Trophoblast cell (in vitro differentiated cells and primary cell): ENCODE data around the gene AUTS2.

ENCODE experiments used
- DNase-seq, 2 donors: peaks; one replicate each; pipeline ENCODE4 v3.0.0-alpha.2; 2016
- H2AFZ ChIP-seq: 2 replicates; pipeline ENCODE4 v1.6.1; 2013; ENCODE audit warnings: low read length, moderate library complexity, mild to moderate bottlenecking; ENCODE audit not compliant: insufficient read depth, poor library complexity
- H2AK5ac ChIP-seq: 2 replicates; pipeline ENCODE4 v1.6.1; 2013; ENCODE audit warnings: mild to moderate bottlenecking, low read length
- H2BK120ac ChIP-seq: 2 replicates; pipeline ENCODE4 v1.6.1; 2013; ENCODE audit warnings: low read length, mild to moderate bottlenecking, moderate library complexity; ENCODE audit not compliant: insufficient read depth, poor library complexity
- H2BK12ac ChIP-seq: 2 replicates; pipeline ENCODE4 v1.6.1; 2013; ENCODE audit warnings: mild to moderate bottlenecking, low read length, moderate library complexity
- H2BK5ac ChIP-seq: 2 replicates; pipeline ENCODE4 v1.6.1; 2013; ENCODE audit warnings: low read length, low read depth, moderate library complexity, mild to moderate bottlenecking; ENCODE audit not compliant: poor library complexity
- H3K14ac ChIP-seq: 2 replicates; pipeline ENCODE4 v1.6.1; 2013; ENCODE audit warnings: mild to moderate bottlenecking, low read length
- H3K18ac ChIP-seq: 2 replicates; pipeline ENCODE4 v1.6.1; 2013; ENCODE audit warnings: mild to moderate bottlenecking, low read length
- H3K23ac ChIP-seq: 2 replicates; pipeline ENCODE4 v1.6.1; 2013; ENCODE audit warnings: low read length
- H3K27ac ChIP-seq: 2 replicates; pipeline ENCODE4 v1.5.1; 2013; ENCODE audit warnings: low read depth, mild to moderate bottlenecking, inconsistent platforms, low read length, moderate library complexity
- H3K27me3 ChIP-seq: 2 replicates; pipeline ENCODE4 v1.6.1; 2013; ENCODE audit warnings: inconsistent platforms, mild to moderate bottlenecking, low read length, moderate library complexity; ENCODE audit not compliant: insufficient read depth
- H3K36me3 ChIP-seq, 2 experiments: 1 replicate in 1 of 2; 2 replicates in 1 of 2; pipeline ENCODE4 v1.6.1; 2013; ENCODE audit warnings: low read length in 2 of 2, mild to moderate bottlenecking in 2 of 2, moderate library complexity in 1 of 2; ENCODE audit not compliant: insufficient read depth in 2 of 2, control insufficient read depth in 1 of 2
- H3K4ac ChIP-seq: 2 replicates; pipeline ENCODE4 v1.6.1; 2013; ENCODE audit warnings: low read depth, mild to moderate bottlenecking, low read length, moderate library complexity
- H3K4me1 ChIP-seq, 2 experiments: 1 replicate in 1 of 2; 2 replicates in 1 of 2; pipeline ENCODE4 v1.6.1; 2013; ENCODE audit warnings: low read length in 2 of 2, mild to moderate bottlenecking in 2 of 2, moderate library complexity in 1 of 2; ENCODE audit not compliant: insufficient read depth in 2 of 2, control insufficient read depth in 1 of 2
- H3K4me2 ChIP-seq: 2 replicates; pipeline ENCODE4 v1.6.1; 2013; ENCODE audit warnings: inconsistent platforms, mild to moderate bottlenecking, low read length, moderate library complexity
- H3K4me3 ChIP-seq: 2 replicates; pipeline ENCODE4 v1.5.1; 2013; ENCODE audit warnings: mild to moderate bottlenecking, low read depth, low read length, inconsistent platforms
- H3K79me1 ChIP-seq: one replicate; pipeline ENCODE4 v1.6.1; 2013; ENCODE audit warnings: low read length
- H3K79me2 ChIP-seq: 2 replicates; pipeline ENCODE4 v1.6.1; 2013; ENCODE audit warnings: low read length, mild to moderate bottlenecking; ENCODE audit not compliant: control insufficient read depth, insufficient read depth, poor library complexity
- H3K9ac ChIP-seq: 2 replicates; pipeline ENCODE4 v1.6.1; 2013; ENCODE audit warnings: mild to moderate bottlenecking, low read length
- H3K9me3 ChIP-seq: 2 replicates; pipeline ENCODE4 v1.6.1; 2013; ENCODE audit warnings: low read depth, mild to moderate bottlenecking, control low read depth, inconsistent platforms, low read length; ENCODE audit not compliant: insufficient read depth
- H4K12ac ChIP-seq: 2 replicates; pipeline ENCODE4 v1.6.1; 2013; ENCODE audit warnings: low read depth, mild to moderate bottlenecking, low read length, moderate library complexity
- H4K8ac ChIP-seq: 2 replicates; pipeline ENCODE4 v1.6.1; 2013; ENCODE audit warnings: low read depth, mild to moderate bottlenecking, low read length, moderate library complexity
- H4K91ac ChIP-seq: one replicate; pipeline ENCODE4 v1.6.1; 2013; ENCODE audit warnings: low read depth, mild to moderate bottlenecking, low read length, moderate library complexity
- WGBS: extraction: QIAGEN DNeasy Blood & Tissue Kit; methylation state at CpG from one replicate; pipeline ENCODE4 v1.1.7; 2013; ENCODE audit warnings: missing lambda C conversion rate; ENCODE audit not compliant: insufficient read length, insufficient coverage; ENCODE audit errors: extremely low coverage; 5-methylcytosine and 5-hydroxymethylcytosine counted together

Gene AUTS2

GRCh38 chr7:70616821-70617220, 1018.5 kb downstream of the AUTS2 start:
- H3K79me1 ChIP-seq: no peaks in the 10 kb centered on the region
- no peak for DNase-seq
- H3K23ac ChIP-seq: no peak overlapping the region
- H3K27ac ChIP-seq: no peak overlapping the region
- no peak overlapping the region for H3K18ac ChIP-seq
- no peaks in the 10 kb centered on the region for H3K27me3 ChIP-seq
- no peaks in the 10 kb centered on the region for H3K36me3 ChIP-seq
- H2BK12ac ChIP-seq: no peak overlapping the region
- no CpG with 5 or more reads among the region's 3 CpGs for whole genome bisulfite sequencing
- H3K4ac ChIP-seq: no peak overlapping the region
- H3K4me1 ChIP-seq: no peaks in the 10 kb centered on the region
- no peak overlapping the region for H3K4me3 ChIP-seq
- H3K9me3 ChIP-seq: peaks cover 6% of the 10 kb centered on the region
- no peak overlapping the region for H3K4me2 ChIP-seq
- H3K9ac ChIP-seq: no peak overlapping the region
- H2BK120ac ChIP-seq: no peak overlapping the region
- H3K14ac ChIP-seq: no peak overlapping the region
- H4K91ac ChIP-seq: no peak overlapping the region
- H2BK5ac ChIP-seq: no peak overlapping the region
- no peak overlapping the region for H4K12ac ChIP-seq
- no peaks in the 10 kb centered on the region for H3K79me2 ChIP-seq
- no peak overlapping the region for H4K8ac ChIP-seq
- no peak overlapping the region for H2AFZ ChIP-seq
- no peak overlapping the region for H2AK5ac ChIP-seq

GRCh38 chr7:70618020-70618551, 1019.8 kb downstream of the AUTS2 start:
- H3K4me3 ChIP-seq: no peak overlapping the region
- H2BK12ac ChIP-seq: no peak overlapping the region
- H3K36me3 ChIP-seq: no peaks in the 10 kb centered on the region
- H3K18ac ChIP-seq: no peak overlapping the region
- H3K23ac ChIP-seq: no peak overlapping the region
- no peaks in the 10 kb centered on the region for H3K79me2 ChIP-seq
- no peak for DNase-seq
- no peak overlapping the region for H3K9ac ChIP-seq
- H4K8ac ChIP-seq: no peak overlapping the region
- no peak overlapping the region for H4K12ac ChIP-seq
- no peak overlapping the region for H3K27ac ChIP-seq
- H3K14ac ChIP-seq: no peak overlapping the region
- no peak overlapping the region for H3K4ac ChIP-seq
- no peak overlapping the region for H2AFZ ChIP-seq
- H2AK5ac ChIP-seq: no peak overlapping the region
- H4K91ac ChIP-seq: no peak overlapping the region
- no peaks in the 10 kb centered on the region for H3K79me1 ChIP-seq
- no peak overlapping the region for H2BK5ac ChIP-seq
- H3K27me3 ChIP-seq: no peaks in the 10 kb centered on the region
- no peak overlapping the region for H2BK120ac ChIP-seq
- H3K4me1 ChIP-seq: no peaks in the 10 kb centered on the region
- WGBS: no CpG with 5 or more reads among the region's 10 CpGs
- peaks cover 6% of the 10 kb centered on the region for H3K9me3 ChIP-seq
- no peak overlapping the region for H3K4me2 ChIP-seq

GRCh38 chr7:70619130-70619529, 1020.9 kb downstream of the AUTS2 start:
- no CpG with 5 or more reads among the region's 12 CpGs for WGBS
- no peaks in the 10 kb centered on the region for H3K36me3 ChIP-seq
- H2AFZ ChIP-seq: no peak overlapping the region
- H3K4me1 ChIP-seq: no peaks in the 10 kb centered on the region
- no peaks in the 10 kb centered on the region for H3K27me3 ChIP-seq
- no peak overlapping the region for H3K27ac ChIP-seq
- no peak overlapping the region for H3K18ac ChIP-seq
- no peak overlapping the region for H3K9ac ChIP-seq
- no peaks in the 10 kb centered on the region for H3K79me2 ChIP-seq
- no peak for DNase-seq
- H3K4ac ChIP-seq: no peak overlapping the region
- H4K91ac ChIP-seq: no peak overlapping the region
- H4K8ac ChIP-seq: no peak overlapping the region
- H4K12ac ChIP-seq: no peak overlapping the region
- no peak overlapping the region for H2BK120ac ChIP-seq
- no peaks in the 10 kb centered on the region for H3K79me1 ChIP-seq
- H2AK5ac ChIP-seq: no peak overlapping the region
- no peak overlapping the region for H3K4me2 ChIP-seq
- peaks cover 6% of the 10 kb centered on the region for H3K9me3 ChIP-seq
- no peak overlapping the region for H2BK12ac ChIP-seq
- H3K4me3 ChIP-seq: no peak overlapping the region
- no peak overlapping the region for H2BK5ac ChIP-seq
- no peak overlapping the region for H3K23ac ChIP-seq
- H3K14ac ChIP-seq: no peak overlapping the region

- H3K27ac ChIP-seq: no peak overlapping the region
- H2BK120ac ChIP-seq: no peak overlapping the region
- no peak overlapping the region for H3K9ac ChIP-seq
- no peak overlapping the region for H3K4me2 ChIP-seq
- H4K8ac ChIP-seq: no peak overlapping the region
- no peak overlapping the region for H2BK5ac ChIP-seq
- H3K23ac ChIP-seq: no peak overlapping the region
- H3K9me3 ChIP-seq: peaks cover 5% of the 10 kb centered on the region
- no peak overlapping the region for H2BK12ac ChIP-seq
- WGBS: no CpG with 5 or more reads among the region's 7 CpGs
- no peak overlapping the region for H3K18ac ChIP-seq
- no peaks in the 10 kb centered on the region for H3K79me2 ChIP-seq
- H2AK5ac ChIP-seq: no peak overlapping the region
- no peak overlapping the region for H4K12ac ChIP-seq
- H4K91ac ChIP-seq: no peak overlapping the region
- no peak overlapping the region for H2AFZ ChIP-seq
- H3K4ac ChIP-seq: no peak overlapping the region
- H3K79me1 ChIP-seq: no peaks in the 10 kb centered on the region
- H3K4me3 ChIP-seq: no peak overlapping the region
- H3K14ac ChIP-seq: no peak overlapping the region
- no peaks in the 10 kb centered on the region for H3K36me3 ChIP-seq
- no peaks in the 10 kb centered on the region for H3K4me1 ChIP-seq
- no peaks in the 10 kb centered on the region for H3K27me3 ChIP-seq
- DNase-seq: no peak
Measured at GRCh38 chr7:70619659-70620058, 1021.4 kb downstream of the AUTS2 start.
